HL-60/S4 treated with phorbol 12-myristate 13-acetate at 8.2 ng/mL for 4 days and 3 days (cell line): ENCODE data around the gene SLC37A1.
"Not testable (repeated sequence)": the region's sequence is repeated elsewhere in the genome, so short reads cannot be mapped to it uniquely, and the experiment has no call there.

Source experiments
- in situ Hi-C: fragments of 300-500 bp; cut with MboI; formaldehyde crosslinking; loops from 2 replicates; pipeline ENCODE4 v1.15.0; 2022; ENCODE audit warnings: low sequenced_read_pairs

The SLC37A1 gene

DNA sequence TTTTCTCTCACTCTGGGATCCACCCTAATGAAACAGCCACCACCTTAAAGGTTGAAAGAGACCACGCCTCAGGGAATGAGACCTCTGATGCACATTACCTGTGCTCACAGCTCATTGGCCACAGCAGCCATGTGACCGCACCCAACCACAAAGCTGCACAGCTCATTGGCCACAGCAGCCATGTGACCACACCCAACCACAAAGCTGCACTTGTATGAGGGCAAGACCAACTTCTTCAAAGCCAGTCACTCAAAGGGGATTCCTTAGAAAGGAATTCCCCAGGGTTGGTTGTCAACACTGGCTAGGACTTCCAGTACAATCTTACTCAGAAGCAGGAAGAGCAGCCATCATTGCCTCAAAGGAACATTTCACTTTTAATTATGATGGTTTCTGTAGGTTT, 96.2 kb downstream of the SLC37A1 start:
- in situ Hi-C loops = no loop called here

DNA sequence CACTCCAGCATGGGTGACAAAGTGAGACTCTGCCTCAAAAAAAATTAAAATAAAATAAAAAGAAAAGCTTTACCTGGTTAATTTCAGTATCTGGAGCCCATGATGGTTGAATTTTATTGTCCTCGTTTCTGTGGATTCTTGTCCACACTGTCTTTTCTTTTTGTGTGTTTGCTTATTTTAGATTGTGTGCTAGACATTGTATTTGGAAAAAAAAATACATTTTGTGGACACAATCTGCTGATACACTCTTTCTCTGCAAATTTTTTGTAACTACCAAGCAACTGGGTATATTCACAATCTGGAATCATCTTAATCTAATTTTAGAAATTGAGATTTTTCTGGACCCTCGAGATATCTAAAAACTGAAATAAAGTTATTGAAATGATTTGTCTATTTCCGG, 98.2 kb downstream of the SLC37A1 start:
- in situ Hi-C loops = no loop called here

DNA sequence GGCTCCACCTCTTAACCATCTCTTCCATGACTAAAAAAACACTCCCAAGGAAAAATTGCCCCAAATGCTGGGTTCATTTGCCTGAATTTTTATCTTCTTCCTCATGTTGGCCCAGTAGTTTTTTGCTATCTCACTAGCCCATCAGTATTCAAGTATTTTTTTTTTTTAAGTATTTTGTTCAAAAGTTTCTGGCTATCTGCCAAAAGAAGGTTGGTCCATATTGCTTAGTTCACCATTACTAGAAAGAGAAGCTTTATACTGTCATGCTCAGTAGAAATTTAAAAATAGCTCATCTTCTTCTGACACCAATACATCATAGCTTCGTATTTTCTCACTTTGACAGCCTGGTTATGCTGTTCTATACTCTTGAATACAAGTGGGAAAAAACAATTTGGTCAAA, 98.7 kb downstream of the SLC37A1 start:
- in situ Hi-C loops = no loop called here

DNA sequence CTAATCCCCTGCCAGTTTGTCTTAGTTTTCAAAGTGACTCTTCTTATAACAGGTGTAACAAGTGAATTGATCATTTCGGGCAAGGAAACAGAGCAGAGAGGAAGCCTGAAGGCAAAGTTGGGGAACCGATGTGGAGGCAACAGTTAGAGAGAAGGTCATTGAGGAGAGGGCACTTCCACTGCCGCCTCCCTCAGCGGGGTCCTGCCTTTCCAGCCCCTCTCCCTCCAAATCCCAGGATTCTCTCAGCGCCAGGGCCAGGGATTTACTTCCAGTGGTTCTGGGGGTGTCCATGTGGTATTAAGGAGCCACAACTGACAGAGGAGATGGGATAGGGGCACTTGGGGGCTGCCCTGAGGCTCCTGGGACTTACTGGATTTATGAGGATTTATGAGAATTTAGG, 100.1 kb downstream of the SLC37A1 start:
- in situ Hi-C loops = no loop called here

DNA sequence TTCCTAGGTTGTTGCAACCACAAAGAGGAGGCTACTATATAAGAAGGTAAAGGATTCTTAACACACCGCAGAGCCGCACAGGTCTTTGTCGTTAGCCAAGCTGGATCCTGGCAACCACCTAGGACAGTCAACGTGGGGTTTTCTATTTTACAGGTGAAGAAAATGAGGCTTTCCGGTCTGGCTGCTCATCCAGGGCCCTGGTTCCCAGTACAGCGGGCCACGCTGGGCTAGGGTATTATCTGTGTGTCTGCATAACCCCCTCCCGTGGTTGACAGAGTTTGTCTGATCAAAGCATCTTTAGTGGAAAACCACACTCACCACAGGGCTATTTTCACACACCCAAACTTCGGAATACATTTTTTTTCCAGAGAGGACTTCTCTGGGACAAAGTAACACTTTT, 100.7 kb downstream of the SLC37A1 start:
- in situ Hi-C loops = no loop called here

DNA sequence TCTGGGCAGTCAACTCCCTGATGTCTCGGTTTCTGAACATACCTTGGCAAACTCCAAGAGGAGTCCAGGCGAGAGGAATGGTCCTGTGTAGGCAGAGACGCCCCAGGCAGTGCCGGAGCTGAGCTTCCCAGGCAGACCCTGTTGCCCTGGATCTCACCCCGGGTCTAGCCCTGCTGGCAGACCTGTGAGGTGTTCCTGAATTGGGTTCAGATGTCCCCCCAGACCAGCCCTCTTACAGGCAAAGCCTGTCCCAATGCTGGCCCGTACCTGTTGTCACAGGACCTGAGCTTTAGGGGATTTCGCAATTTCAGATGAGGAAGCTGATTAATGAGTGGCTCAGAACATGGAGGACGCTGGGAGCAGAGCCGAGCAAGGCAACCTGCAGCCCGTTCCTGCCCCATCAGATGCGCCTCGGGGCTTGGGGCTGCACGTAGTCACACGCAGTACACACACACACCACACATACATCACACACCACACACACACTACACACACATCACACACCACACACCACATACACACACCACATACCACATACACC, 101.2 kb downstream of the SLC37A1 start:
- in situ Hi-C loops = no loop called here

DNA sequence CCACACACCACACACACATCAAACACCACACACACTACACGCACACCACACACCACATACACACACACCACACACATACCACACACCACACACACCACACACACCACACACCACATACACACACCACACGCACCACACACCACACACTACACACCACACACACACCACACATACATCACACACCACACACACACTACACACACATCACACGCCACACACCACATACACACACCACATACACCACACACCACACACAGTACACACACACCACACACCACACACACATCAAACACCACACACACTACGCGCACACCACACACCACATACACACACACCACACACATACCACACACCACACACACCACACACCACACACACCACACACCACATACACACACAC, 101.7 kb downstream of the SLC37A1 start:
- in situ Hi-C loops = not testable (repeated sequence)

DNA sequence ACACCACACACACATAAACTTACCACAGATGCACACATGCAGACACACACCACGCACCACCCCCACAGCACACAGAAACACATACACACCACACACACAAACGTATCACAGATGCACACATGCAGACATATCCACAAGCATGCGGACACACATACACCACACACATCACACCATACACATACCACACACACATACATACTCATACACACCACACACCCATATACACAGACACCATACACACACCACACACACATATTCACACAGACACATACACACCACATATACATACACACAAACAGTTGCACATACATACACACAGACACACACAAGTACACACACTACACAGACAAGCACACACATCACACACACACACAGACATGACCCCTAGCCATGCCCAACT, 102.3 kb downstream of the SLC37A1 start:
- in situ Hi-C loops = no loop called here

DNA sequence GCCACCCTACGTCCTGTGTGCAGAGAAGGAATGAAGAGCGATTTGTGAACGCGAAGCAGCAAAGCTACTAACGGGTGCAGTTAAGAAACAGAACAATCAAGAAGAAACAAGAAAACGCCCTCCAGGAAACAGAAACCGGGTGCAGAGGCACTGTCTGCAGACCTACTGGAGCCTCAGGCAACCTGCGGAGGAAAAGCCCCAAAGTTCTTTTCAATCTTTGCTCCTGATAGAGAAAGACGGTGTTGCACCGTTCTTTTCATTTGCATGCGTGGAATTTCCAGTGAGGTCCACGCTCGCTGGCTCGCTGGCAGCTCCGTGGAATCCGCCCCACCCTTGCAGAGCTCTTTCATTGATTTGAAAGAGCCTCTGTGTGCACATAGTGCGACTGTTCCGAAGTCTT, 102.8 kb downstream of the SLC37A1 start:
- in situ Hi-C loops = no loop called here

DNA sequence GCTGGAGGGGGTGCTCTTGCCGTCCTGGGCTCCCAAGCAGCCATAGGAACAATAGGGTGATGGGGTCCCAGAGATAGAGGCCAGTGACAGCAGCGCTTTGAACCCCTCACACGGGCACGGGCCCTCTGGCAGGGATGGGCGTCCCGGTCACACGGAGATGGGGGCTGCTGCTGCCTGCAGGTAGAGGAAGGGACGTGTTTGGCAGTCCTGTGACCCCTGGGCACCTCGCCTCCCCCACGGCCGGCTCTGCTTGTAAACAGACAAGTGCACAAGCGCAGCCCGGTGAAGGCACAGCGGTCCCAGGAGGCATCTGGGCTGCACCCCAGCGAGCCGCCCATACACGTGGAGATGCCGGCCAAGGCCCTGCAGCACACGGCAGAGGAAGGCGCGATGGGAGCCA, 103.3 kb downstream of the SLC37A1 start:
- in situ Hi-C loops = no loop called here

DNA sequence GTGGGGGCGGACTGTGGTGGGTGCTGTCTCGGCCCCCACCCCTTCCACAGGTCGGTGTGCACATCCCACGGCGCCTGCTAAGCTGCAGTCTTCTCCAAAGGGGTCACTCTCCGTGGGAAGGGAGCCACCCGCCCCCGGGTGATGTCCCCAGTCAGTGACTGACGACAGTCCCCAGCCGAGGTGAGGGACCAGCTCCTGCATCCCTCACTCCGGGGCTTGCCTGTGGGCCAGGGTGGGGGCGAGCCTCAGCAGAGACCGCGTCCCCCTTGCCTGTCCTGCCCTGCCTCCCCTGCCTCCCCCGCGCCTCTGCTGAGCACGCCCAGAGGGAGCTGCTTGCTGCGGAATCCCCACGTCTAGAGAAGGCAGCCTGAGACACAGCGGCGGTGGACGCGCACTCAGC, 103.8 kb downstream of the SLC37A1 start:
- in situ Hi-C loops = no loop called here

DNA sequence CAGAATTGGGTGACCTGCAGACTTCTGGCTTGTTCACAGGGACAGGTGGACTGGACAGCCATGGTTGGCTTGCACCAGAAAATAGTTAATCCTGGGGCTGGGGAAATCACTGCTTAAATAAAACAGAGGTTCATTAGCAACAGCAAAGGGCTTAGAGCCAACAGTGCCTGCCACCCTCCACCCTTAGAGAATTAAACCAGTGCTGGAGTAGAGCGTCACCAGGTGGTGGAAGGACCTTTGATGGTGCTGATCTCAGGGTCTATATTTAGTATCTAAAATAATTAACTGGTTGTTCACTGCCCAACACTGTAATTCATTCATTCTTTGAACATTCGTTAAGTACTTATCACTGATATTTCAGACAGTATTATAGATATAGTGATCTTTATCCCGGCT, 105.1 kb downstream of the SLC37A1 start:
- in situ Hi-C loops = no loop called here

DNA sequence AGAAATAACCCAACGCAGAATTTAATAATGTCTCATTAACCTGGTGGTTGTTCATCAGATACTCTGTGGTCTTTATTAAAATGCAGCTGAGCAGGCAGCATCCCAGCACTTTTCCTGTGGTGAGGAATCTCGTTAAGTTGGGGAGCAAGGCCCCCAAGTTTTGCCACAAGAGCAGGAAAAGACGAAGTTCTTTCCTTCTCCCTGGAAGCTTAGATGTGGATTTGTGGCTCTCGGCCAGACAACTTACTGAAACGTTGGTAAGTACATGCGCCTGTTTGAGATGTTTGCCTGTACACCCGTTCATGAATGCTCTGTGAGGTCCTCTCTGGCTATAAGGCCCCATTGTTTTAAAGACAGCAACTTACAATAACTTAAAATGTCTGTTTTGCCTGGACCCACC, 105.5 kb downstream of the SLC37A1 start:
- in situ Hi-C loops = no loop called here

DNA sequence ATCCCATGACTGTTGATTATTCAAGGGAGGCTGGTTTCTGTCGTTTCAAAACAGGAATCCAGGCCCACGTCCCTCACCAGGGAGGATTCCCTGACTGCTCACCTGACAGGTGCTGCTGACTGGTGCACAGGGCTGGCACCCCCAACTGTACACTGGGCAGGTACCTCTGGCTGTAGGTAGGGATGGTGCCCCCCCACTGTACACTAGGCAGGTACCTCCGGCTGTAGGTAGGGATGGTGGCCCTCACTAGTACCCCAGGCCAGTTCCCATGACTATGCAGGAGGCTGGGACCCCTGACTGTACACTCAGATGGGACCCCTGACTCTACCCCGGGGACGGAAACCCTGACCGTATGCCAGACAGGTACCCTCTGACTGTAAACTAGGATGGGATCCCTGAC, 106.2 kb downstream of the SLC37A1 start:
- in situ Hi-C loops = no loop called here

DNA sequence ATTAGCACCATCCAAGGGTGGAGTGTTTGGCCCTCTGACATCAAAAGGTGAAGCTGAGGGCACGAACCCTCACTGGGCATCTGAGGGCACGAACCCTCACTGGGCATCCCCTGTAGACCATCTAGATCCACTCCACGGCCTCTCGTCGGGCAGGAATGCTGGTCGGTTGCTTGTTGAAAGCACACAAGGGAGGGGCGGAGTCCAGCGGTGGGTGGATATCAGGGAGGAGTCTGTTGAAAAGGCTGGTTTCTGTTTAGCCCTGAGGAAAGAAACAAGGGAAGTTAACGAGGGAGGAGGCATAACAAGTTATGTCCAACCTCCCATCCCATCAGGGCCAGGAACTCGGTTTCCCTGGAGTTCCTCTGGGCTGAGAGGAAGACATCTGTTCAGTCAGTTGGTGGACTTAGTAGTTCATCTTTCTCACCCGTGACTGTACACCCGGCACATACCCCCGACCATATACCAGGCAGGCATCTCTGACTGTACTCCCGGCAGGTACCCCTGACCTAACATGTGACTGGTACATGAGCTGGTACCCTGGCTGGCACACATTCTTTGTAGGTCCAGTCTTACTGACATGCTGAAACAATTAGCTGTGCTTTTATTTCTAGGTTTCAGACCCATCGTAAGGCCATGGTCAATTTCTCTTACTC, 107.6 kb downstream of the SLC37A1 start:
- in situ Hi-C loops = no loop called here

DNA sequence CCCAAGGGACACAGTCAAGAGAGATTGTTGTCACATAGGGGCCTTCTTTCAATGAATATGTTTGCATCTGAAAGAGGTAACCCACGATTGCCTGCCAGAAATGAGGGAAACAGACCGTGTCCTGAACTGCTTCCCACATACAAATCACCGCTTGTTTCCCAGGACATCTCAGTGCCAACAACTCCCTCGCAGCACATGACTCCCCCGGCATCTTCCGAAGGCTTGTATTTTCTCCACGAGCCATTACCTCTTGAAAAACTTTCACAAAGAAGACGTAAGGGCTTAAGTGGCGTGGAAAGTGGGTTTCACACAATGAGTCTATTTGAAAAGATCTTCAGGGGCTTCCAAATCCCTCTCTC, 108.1 kb downstream of the SLC37A1 start:
- in situ Hi-C loops = no loop called here

DNA sequence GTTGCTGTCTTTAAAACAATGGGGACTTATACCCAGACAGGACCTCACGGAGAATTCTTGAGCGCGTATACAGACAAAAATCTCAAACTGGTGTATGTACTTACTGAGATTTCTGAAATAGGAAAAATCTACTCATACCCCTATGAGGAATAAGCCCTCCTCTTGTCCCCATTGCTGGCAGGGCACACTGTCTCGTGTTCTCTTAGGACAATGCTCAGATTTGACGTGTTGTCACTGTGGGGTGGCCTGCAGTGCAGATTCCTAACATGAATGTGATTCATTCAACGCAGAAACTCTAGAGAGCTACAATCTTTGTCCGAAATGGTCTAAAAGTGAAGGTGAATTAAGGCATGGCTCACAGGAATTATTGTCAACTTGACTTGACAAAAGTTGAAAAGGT, 108.6 kb downstream of the SLC37A1 start:
- in situ Hi-C loops = no loop called here

DNA sequence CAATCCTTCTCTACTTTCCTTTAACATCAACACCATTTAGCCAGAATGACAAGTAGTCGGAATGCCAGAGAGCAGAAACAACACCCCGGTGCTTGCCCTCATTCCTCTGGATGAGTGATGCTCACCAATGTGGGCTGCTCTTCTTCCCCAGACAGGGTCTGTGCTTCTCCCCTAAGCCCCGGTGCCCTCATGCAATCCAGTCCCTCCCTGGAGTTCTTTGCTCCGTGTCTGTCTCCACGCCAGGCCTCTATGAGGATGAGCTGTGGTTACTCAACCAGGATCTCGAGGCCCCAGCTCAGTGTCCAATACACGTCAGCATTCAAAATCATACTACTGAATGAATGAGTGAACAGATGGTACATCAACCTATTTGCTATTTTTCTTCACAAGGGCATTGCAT, 110.0 kb downstream of the SLC37A1 start:
- in situ Hi-C loops = no loop called here

DNA sequence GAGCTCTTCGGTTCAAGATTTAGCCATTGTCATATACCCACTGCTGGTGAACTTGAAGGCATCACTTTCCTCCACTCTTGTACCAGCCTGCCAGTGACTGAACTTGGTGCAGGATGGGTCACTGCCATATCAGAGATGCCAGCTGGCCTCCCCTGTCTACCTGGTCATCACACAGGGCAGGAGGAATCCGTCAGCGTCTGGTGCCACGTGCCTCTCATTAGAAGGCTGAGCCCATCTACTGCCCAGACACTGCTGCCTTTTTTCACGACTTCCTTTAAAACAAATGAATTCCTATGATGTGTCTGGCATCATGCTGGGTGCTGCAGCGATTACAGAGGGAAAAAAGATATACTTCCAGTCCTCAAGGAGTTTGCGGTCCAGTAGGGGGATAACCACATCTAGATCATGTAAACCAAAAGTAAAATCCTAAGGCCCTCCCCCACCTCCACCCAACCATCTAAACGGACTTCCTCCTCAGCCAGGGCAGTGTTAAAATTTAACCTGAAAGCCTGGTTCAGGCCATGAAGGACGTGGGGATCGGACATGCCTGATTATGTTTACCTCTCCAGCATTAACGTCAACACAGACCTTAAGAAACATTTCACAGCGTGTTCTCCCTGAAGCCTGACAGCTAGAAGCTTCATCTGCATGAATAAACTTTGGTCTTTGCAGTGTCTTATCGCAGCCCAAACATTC, 110.6 kb downstream of the SLC37A1 start:
- in situ Hi-C loops = no loop called here

DNA sequence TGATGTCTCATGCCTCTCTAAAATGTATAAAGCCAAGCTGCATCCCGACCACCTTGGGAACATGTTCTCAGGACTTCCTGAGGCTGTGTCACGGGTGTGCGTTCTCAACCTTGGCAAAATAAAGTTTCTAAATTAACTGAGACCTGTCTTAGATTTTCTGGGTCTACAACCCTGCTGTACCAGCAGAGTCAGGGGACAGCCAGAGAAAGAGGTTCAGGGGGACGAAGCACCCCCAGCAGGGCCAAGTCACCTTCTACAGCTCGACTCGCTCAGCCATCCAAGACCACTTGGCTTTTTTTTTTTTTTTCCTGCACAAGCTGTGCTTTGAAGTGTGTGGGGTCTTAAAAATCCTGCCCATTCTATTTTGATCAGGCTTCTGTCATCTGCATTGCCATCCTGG, 111.3 kb downstream of the SLC37A1 start:
- in situ Hi-C loops = no loop called here

DNA sequence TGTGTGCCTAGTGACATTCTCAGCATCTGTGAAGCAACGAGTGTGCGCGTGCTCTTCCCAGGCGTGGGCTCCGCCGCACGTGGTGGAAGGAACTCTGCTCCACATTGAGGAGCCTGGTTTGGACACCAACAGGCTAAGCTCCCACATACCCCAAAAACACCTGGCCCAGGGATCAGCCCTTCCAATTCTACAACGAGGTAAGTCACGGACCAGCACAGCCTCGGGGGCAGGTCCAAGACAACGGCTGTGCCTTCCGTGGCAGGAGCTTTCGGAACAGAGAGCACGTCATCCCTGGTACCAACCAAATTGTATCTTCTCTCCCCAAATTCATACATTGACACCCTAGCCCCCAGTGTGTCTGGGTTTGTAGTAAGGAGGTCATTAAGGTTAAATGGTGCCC, 112.5 kb downstream of the SLC37A1 start:
- in situ Hi-C loops = no loop called here

DNA sequence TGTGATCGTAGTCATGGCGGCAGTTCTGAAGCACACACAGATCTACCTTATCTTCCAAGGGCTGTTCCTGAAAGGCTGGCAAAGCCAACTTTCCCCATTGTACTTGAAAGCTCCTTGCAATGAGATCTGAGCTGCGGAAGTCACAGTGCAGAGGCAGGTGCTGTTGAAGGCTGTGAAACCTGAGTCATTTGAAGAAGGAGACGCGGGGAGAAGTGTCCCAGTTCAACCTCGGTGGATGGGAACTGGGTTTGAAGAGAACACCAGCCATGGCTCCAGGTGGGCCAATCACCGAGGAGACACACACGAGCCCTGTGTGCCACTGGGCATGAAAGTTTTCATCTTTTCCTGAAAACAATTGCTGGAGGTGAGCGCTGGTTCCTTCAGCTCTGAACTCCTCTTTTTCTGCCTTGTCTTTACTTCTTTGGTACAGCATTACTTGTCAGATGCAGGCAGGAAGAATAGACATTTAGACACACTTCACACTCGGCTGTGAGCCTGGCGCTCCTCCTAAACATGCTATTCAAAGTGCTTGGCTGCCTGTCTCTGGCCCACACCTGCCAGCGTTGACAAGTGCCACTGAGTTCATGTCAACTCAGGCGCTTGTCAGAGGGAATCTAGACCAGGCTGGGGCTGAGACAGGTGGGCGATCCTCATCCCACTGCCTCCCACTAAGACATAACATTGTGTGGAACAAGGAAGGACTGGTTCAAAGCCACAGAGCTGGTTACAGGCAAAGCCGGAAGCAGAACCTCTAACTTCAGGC, 114.1 kb downstream of the SLC37A1 start:
- in situ Hi-C loops = no loop called here
